GM23248 (cell line): ENCODE measurements around the gene HELLS. TPM values are rescaled to one million over a fixed set of nuclear protein-coding genes. Genes with fewer than 3 reads are reported as not detected.

Experiments used
- DNase-seq: peaks from one replicate; pipeline ENCODE4 v3.0.0-alpha.2; 2015
- H2AFZ ChIP-seq: fragments of 200-600 bp; sonication (generic); 2 replicates; pipeline ENCODE4 v1.6.1; 2016; ENCODE audit warnings: antibody characterized with exemption
- H3F3A ChIP-seq: fragments of 200-600 bp; sonication (generic); 2 replicates; pipeline ENCODE4 v1.6.1; 2016; ENCODE audit warnings: mild to moderate bottlenecking, antibody characterized with exemption, mixed run types; ENCODE audit not compliant: insufficient read depth
- H3K27ac ChIP-seq: fragments of 200-600 bp; sonication (generic); 2 replicates; pipeline ENCODE4 v1.5.1; 2016; ENCODE audit warnings: mild to moderate bottlenecking
- H3K27me3 ChIP-seq: fragments of 200-600 bp; sonication (generic); replicated peaks from 2 replicates; pipeline ENCODE4 v1.6.1; 2016; ENCODE audit warnings: mild to moderate bottlenecking; ENCODE audit not compliant: insufficient read depth
- H3K36me3 ChIP-seq: fragments of 200-600 bp; sonication (generic); 2 replicates; pipeline ENCODE4 v1.6.1; 2016; ENCODE audit warnings: low read depth, mild to moderate bottlenecking
- H3K4me1 ChIP-seq: fragments of 200-600 bp; sonication (generic); 2 replicates; pipeline ENCODE4 v1.6.1; 2016; ENCODE audit warnings: mild to moderate bottlenecking; ENCODE audit not compliant: insufficient read depth
- H3K4me2 ChIP-seq: fragments of 200-600 bp; sonication (generic); one replicate; pipeline ENCODE4 v1.6.1; 2016; ENCODE audit warnings: mild to moderate bottlenecking; ENCODE audit not compliant: unreplicated experiment
- H3K4me3 ChIP-seq: fragments of 200-600 bp; sonication (generic); 2 replicates; pipeline ENCODE4 v1.5.1; 2016; ENCODE audit warnings: mild to moderate bottlenecking
- H3K79me2 ChIP-seq: fragments of 200-600 bp; sonication (generic); 2 replicates; pipeline ENCODE4 v1.6.1; 2016; ENCODE audit warnings: mild to moderate bottlenecking; ENCODE audit not compliant: insufficient read depth
- H3K9ac ChIP-seq: fragments of 200-600 bp; sonication (generic); 2 replicates; pipeline ENCODE4 v1.6.1; 2016; ENCODE audit warnings: mild to moderate bottlenecking
- H3K9me2 ChIP-seq: fragments of 200-600 bp; sonication (generic); 2 replicates; pipeline ENCODE4 v1.6.1; 2016; ENCODE audit warnings: mixed run types, mild to moderate bottlenecking, moderate library complexity; ENCODE audit not compliant: insufficient read depth
- H3K9me3 ChIP-seq: fragments of 200-600 bp; sonication (generic); one replicate; pipeline ENCODE4 v1.6.1; 2017; ENCODE audit warnings: low read depth
- H4K20me1 ChIP-seq: fragments of 200-600 bp; sonication (generic); 2 replicates; pipeline ENCODE4 v1.6.0; 2016; ENCODE audit not compliant: insufficient read depth
- EZH2 ChIP-seq: fragments of 200-600 bp; sonication (generic); IDR thresholded peaks from 2 replicates; pipeline ENCODE4 v1.6.1; 2018; ENCODE audit warnings: antibody characterized with exemption, mild to moderate bottlenecking; ENCODE audit not compliant: insufficient read depth, poor library complexity, severe bottlenecking
- EZH2phosphoT487 ChIP-seq: fragments of 200-600 bp; sonication (generic); IDR thresholded peaks from 2 replicates; pipeline ENCODE4 v1.6.1; 2018; ENCODE audit warnings: antibody characterized with exemption, moderate library complexity, mild to moderate bottlenecking, low read depth; ENCODE audit not compliant: insufficient read depth
- WGBS, 2 experiments: methylation state at CpG; one replicate each; pipeline ENCODE4 v1.1.6; 2015 to 2017; ENCODE audit warnings: low lambda C conversion rate in 2 of 2, low coverage in 1 of 2; ENCODE audit errors: missing lambda C conversion rate in 2 of 2; 5-methylcytosine and 5-hydroxymethylcytosine counted together
- in situ Hi-C: fragments of 300-500 bp; cut with MboI; formaldehyde crosslinking; loops from 2 replicates; pipeline ENCODE4 v1.15.0; 2020
- polyA plus RNA-seq: library from polyadenylated mRNA; unstranded; fragments of >200 nt; fragmentation: Nextera tagmentation; extraction: Ambion mirVana; gene quantifications from 2 replicates; pipeline ENCODE4 v1.2.1, GENCODE V29; 2016
- total RNA-seq: library from RNA; depleted of rRNA; stranded (reverse); fragments of >200 nt; shearing (Covaris generic); gene quantifications from 2 replicates; pipeline ENCODE4 v1.2.3, GENCODE V29; 2014; rRNA removed

The HELLS gene
- total RNA-seq (21.8 and 32.3 TPM in 2 replicates), polyA plus RNA-seq (14.2 and 20.3 TPM in 2 replicates)

GRCh38 chr10:94545391-94546048, at the start of gene HELLS:
Gene HELLS, plus strand, starts transcription at chr10:94545788. Its CDS starts 134 bp downstream, at chr10:94545922.
- Histone ChIP-seq H4K20me1 (no peaks in the 10 kb centered on the region), H3K9ac (peak within 1 kb of the TSS; percentile 84), H3K9me2 (no peaks in the 10 kb centered on the region), H3K9me3 (no peaks in the 10 kb centered on the region), H3K4me2 (peak within 1 kb of the TSS; percentile 89), H2AFZ (peak within 1 kb of the TSS; percentile 98), H3K4me3 (peak within 1 kb of the TSS; percentile 92), H3K79me2 (peaks cover 39% of the 10 kb centered on the region), H3K36me3 (no peaks in the 10 kb centered on the region), H3K27ac (peak within 1 kb of the TSS; percentile 77), H3K27me3 (no peaks in the 10 kb centered on the region), H3F3A (peaks cover 25% of the 10 kb centered on the region), H3K4me1 (peaks cover 8% of the 10 kb centered on the region; the same call in 1 of the 2 replicates)
- WGBS, 2 experiments = 0 to 1% methylated on average over 41 to 48 of the region's 48 CpGs
- TF ChIP-seq EZH2phosphoT487 (no peak), EZH2 (no peak)
- in situ Hi-C loops = no loop called here
- DNase-seq = peak; percentile 94

GRCh38 chr10:94496010-94496409, 49.6 kb upstream of the HELLS start:
- Histone ChIP-seq H3K9me2 (no peaks in the 10 kb centered on the region), H3K36me3 (0 out of 2 replicates have a peak, but pooled peaks cover 6% of the 10 kb centered on the region), H3K9me3 (no peaks in the 10 kb centered on the region), H3K9ac (no peak overlapping the region), H3K4me1 (peaks cover 12% of the 10 kb centered on the region; the same call in 1 of the 2 replicates), H3K27ac (no peak overlapping the region), H3K4me3 (no peak overlapping the region), H3K27me3 (no peaks in the 10 kb centered on the region), H3F3A (no peaks in the 10 kb centered on the region), H2AFZ (no peak overlapping the region), H3K4me2 (no peak overlapping the region), H3K79me2 (peaks cover 6% of the 10 kb centered on the region), H4K20me1 (no peaks in the 10 kb centered on the region)
- TF ChIP-seq EZH2 (no peak), EZH2phosphoT487 (no peak)
- 71 to 78% methylated on average over 4 of the region's 4 CpGs for WGBS, 2 experiments
- in situ Hi-C loops = no loop called here
- peak; percentile 6 for DNase-seq

- H3K36me3 ChIP-seq = 0 out of 2 replicates have a peak, but pooled peaks cover 6% of the 10 kb centered on the region
- H3K9ac ChIP-seq = no peak overlapping the region
- no peaks in the 10 kb centered on the region for H3K9me2 ChIP-seq
- H3K4me1 ChIP-seq = peaks cover 12% of the 10 kb centered on the region; the same call in 1 of the 2 replicates
- H3F3A ChIP-seq = no peaks in the 10 kb centered on the region
- no peaks in the 10 kb centered on the region for H4K20me1 ChIP-seq
- 84 to 86% methylated on average over 3 of the region's 3 CpGs for WGBS, 2 experiments
- H3K4me3 ChIP-seq = no peak overlapping the region
- TF ChIP-seq EZH2phosphoT487 (no peak), EZH2 (no peak)
- no peak overlapping the region for H2AFZ ChIP-seq
- H3K79me2 ChIP-seq = no peaks in the 10 kb centered on the region
- H3K27me3 ChIP-seq = no peaks in the 10 kb centered on the region
- no peak overlapping the region for H3K4me2 ChIP-seq
- H3K9me3 ChIP-seq = no peaks in the 10 kb centered on the region
- H3K27ac ChIP-seq = no peak overlapping the region
- no peak for DNase-seq
- in situ Hi-C loops = no loop called here
Observed at GRCh38 chr10:94496646-94497045, 48.9 kb upstream of the HELLS start.

GRCh38 chr10:94500063-94500462, 45.5 kb upstream of the HELLS start:
- 0 out of 2 replicates have a peak, but pooled peaks cover 6% of the 10 kb centered on the region for H3K36me3 ChIP-seq
- no peak overlapping the region for H3K4me3 ChIP-seq
- WGBS, 2 experiments = 82 to 85% methylated on average over 5 of the region's 5 CpGs
- H3K79me2 ChIP-seq = no peaks in the 10 kb centered on the region
- H3K9me2 ChIP-seq = no peaks in the 10 kb centered on the region
- H3K9me3 ChIP-seq = no peaks in the 10 kb centered on the region
- no peak overlapping the region for H3K27ac ChIP-seq
- no peaks in the 10 kb centered on the region for H3K27me3 ChIP-seq
- TF ChIP-seq EZH2 = no peak
- TF ChIP-seq EZH2phosphoT487 = no peak
- H3F3A ChIP-seq = no peaks in the 10 kb centered on the region
- in situ Hi-C loops = no loop called here
- no peak overlapping the region for H2AFZ ChIP-seq
- DNase-seq = peak; percentile 13
- H4K20me1 ChIP-seq = no peaks in the 10 kb centered on the region
- H3K4me1 ChIP-seq = peaks cover 12% of the 10 kb centered on the region; the same call in 1 of the 2 replicates
- H3K9ac ChIP-seq = no peak overlapping the region
- no peak overlapping the region for H3K4me2 ChIP-seq
